PFSK-1 (cell line): Measurements from ENCODE around the gene L3MBTL2.

ENCODE experiments used
- FOXP2 ChIP-seq: optimal IDR thresholded peaks from 2 replicates; pipeline ENCODE3; 2011; ENCODE audit warnings: borderline replicate concordance, control low read depth, inconsistent platforms; ENCODE audit not compliant: insufficient read depth; ENCODE audit errors: extremely low read length, extremely low read depth
- POLR2AphosphoS5 ChIP-seq: IDR thresholded peaks from 2 replicates; pipeline ENCODE4 v1.6.1; 2012; ENCODE audit warnings: low read depth, mild to moderate bottlenecking, control low read depth, low read length, moderate library complexity
- REST ChIP-seq, 2 experiments: IDR thresholded peaks; 2 replicates each; pipeline versions ENCODE4 v1.6.1 to v1.8.0; 2011 to 2012; ENCODE audit warnings: low read depth in 2 of 2, low read length in 2 of 2, control low read depth in 1 of 2, inconsistent platforms in 1 of 2, mild to moderate bottlenecking in 1 of 2, moderate library complexity in 1 of 2; ENCODE audit not compliant: insufficient read depth in 1 of 2

- TF ChIP-seq REST (IDR thresholded peaks at IDR 0.05; ENCODE audit: insufficient read depth in 1 of 2, low read depth in 2 of 2, low read length in 2 of 2), result no peak
- TF ChIP-seq FOXP2, result no peak
- TF ChIP-seq POLR2AphosphoS5, result no peak
These were observed 7.8 kb upstream of the L3MBTL2 start for GRCh38 chr22:41197038-41197972.
